Activated T-helper 1 cell treated with anti-CD3 and anti-CD28 coated beads, Interleukin-2, amount 50 U/mL, for 16 hours (primary cell): ENCODE data around the gene OR51B5.
"Not testable (repeated sequence)": the region's sequence is repeated elsewhere in the genome, so short reads cannot be mapped to it uniquely, and the experiment has no call there.

Experiments
- DNase-seq, 2 donors: peaks; one replicate each; pipeline ENCODE4 v3.0.0-alpha.2; 2020; ENCODE audit warnings: low read depth in 1 of 2, low spot score in 1 of 2

The OR51B5 gene, protein sequence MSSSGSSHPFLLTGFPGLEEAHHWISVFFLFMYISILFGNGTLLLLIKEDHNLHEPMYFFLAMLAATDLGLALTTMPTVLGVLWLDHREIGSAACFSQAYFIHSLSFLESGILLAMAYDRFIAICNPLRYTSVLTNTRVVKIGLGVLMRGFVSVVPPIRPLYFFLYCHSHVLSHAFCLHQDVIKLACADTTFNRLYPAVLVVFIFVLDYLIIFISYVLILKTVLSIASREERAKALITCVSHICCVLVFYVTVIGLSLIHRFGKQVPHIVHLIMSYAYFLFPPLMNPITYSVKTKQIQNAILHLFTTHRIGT

DNA sequence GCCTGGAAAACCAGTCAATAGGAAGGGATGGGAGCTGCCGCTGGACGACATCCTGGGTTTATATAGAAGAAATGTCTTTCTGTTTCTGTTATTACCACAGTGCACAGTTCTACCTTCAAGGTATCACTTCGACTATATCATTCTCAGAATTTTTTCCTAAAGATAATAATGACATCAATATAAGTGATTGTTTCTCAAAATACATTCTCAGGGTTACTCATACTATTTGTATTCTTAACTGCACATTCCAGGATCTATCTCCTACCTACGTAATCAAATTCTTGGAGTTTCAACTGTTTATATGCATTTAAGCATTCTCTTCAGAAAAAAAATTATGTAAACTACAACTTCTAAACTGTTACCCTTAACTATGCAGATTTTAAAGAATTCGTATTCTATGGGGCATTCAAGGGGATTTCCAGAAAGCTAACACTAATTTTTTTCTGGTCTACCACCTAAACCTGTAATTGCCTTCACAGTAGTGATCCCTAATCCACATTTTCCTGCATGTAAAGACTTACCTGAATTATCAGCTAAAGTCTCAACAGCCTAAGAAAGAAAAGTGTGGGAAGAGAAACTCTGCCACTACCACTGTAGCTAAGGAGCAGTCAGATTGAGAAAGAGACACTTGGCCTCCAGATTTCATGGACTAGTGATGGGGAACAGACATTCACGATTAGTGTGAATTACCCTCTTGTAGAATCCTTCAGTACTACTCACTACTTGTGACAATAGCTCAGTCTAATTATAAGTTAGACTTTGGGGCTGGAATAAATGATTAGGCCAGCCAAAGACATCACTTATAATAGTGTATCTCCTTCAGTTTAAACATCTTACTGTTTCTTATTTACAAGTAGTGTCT is at the start of gene OR51B5:
TSS of gene OR51B5 (minus strand) at position 51 of the 862 bp plus-strand sequence. CDS start at position 51, 0 bp downstream.
- DNase-seq: no peak

- no peak for DNase-seq
Measured at GRCh38 chr11:5390210-5390609, 46.9 kb upstream of the OR51B5 start.

GRCh38 chr11:5384335-5384734 is 41.0 kb upstream of the OR51B5 start:
- DNase-seq: no peak

DNA sequence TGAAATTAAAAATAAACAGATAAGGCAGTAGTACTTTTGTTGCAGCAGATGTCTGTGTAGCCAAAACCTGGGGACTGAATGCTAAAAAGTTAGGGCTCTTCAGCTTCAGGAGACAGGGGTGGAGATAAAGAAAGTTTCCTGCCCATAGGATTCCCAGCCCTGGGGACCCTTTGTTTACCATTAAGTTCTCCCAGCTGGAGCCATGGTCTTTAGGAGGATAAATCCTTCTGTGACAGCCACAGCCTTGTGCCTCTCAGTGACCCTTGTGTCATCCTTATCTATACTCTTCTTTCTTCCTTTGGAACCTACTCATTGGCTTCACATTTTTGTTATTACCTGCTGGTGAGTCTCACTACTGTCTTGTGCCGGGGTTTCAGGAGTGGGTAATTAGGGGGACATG is 40.3 kb upstream of the OR51B5 start, which contains the start of gene OR51M1:
TSS of gene OR51M1 (plus strand) at position 237 of the 400 bp plus-strand sequence. CDS start 5,587 bp downstream, outside the sequence.
- DNase-seq: no peak

DNA sequence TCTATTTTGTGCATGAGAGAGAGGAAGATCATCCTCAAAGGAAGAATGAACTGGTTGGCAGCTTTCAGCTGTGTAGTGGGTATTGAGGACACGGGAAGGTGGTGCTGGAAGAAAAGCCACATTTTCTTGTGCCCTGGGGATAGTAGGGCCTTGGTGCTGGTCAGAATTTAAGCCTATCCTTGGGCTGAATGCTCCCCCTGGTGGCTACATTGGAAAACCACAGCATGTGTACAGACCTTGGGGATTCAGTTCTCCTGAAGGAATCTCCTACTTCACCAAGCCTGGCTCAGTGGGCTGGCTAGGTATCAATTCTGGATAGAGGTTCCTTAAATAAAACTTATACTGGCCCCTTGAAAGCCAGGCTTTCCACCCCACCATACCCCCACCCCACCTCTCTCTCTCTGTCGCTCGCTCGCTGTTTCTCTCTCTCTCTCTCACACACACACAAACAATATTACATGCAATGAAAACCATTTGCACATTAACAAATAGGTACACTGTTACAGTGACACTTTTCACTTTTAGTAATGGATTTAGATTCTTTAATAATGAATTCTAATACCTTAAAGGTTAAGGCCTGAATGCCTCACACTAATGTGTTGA is 37.5 kb upstream of the OR51B5 start:
- DNase-seq: no peak

DNA sequence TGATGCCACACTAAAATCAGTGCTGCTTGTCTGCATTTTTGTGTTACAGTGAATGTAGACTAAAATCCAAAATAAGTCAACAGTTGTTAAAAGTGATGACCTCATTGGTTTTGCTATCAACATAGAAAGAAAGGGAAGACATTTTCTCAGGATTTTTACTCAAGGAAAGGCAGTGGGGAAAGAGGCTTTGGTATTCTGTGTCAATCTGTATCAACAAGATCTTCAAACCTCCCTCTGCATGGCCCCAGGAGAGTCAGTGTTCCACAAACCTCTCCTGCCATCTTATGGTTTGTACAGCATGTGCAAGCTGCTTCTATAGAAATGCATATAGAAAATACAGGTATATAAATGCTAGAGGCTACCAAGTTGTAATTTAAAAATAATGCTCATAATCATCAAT is 26.5 kb upstream of the OR51B5 start:
- DNase-seq: no peak

- no peak for DNase-seq
Measured at GRCh38 chr11:5368502-5369043, 25.2 kb upstream of the OR51B5 start.

GRCh38 chr11:5367448-5368074 is 24.2 kb upstream of the OR51B5 start:
- DNase-seq: no peak

GRCh38 chr11:5366856-5367255 is 23.5 kb upstream of the OR51B5 start:
- DNase-seq: no peak

DNA sequence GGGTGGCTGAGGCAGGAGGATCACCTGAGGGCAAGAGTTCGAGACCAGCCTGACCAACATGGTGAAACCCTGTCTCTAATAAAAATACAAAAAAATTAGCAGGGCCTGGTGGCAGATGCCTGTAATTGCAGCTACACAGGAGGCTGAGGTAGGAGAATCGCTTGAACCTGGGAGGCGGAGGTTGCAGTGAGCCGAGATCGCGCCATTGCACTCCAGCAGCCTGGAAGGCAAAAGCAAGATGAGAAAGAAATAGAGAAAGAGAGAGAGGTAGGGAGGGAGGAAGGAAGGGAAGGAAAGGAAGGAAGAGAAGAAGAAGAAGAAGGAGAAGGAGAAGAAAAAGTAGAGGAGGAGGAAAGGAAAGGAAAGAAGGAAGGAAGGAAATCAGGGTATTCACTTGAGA is 23.0 kb upstream of the OR51B5 start:
- not testable (repeated sequence) for DNase-seq

DNA sequence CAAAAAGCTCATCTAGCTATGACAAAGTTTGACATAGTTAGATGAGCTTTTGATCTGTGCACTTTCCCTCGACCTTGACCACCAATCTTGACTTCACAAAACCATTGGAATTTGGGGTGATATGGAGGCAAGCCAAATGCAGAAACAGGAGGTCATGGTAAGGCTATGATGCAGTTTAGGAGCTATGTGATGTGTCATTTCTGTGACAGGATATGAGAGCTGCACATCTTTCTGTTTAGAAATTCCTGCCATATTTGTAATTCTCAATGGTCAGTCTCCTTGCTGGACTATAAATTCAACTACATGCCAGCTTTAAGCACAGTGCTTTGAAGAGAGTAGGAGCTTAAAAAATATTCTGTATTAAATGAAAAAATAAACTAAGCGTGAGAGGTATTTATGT is 20.9 kb upstream of the OR51B5 start:
- no peak for DNase-seq

DNA sequence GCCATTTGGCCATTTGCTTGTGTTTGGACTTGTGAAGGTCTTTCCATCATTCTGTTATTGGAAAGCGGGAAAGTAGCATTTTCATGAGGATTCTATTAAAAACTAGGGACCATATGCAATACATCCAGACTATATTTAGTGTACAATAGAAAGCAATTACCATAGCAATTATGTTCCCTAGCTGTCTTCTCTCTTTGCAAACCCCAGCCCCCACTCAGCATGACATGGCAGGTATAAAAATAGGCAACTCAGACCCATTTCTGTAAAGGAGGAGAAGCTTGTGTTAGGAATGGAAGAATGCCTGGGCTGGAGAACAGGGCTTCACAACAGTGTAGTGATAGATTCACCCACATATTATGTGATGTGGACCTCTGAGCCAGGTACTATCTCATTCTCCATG is 20.4 kb upstream of the OR51B5 start:
- DNase-seq: no peak

DNA sequence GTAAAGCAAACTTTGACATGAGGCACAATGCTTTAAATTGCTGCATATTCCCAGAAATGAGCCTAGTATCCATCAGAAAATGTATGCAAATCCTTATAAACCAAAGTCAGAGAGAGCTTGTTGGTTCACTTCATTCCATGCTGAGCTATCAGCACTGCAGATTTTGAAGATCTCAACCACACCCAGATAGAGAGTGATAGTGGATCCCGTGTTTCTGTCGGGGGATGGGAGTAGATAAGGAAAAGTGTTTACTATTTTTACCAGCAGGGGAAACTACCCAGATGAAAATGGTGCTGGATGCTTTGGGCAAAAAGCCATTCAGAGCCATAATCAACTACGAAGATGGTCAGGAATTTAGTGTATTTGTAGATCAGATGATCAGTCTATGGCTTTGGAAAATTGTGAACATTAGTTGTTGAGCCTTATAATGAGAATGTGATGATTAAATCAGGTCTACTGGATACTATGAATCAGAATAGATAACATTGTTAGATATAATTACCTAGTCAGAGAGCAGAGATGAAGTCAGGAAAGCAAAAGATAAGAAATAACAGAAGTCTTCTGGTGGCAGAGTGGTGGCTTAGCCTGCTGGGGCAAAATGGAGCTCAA is 18.8 kb upstream of the OR51B5 start:
- no peak for DNase-seq

- DNase-seq: not testable (repeated sequence)
Measured at GRCh38 chr11:5356031-5356430, 12.7 kb upstream of the OR51B5 start.

GRCh38 chr11:5351208-5351607 is 7.9 kb upstream of the OR51B5 start, which contains the start of gene OR51B6:
Gene OR51B6, plus strand, starts transcription at chr11:5351508. Its CDS starts 0 bp downstream, at chr11:5351508.
- no peak for DNase-seq

DNA sequence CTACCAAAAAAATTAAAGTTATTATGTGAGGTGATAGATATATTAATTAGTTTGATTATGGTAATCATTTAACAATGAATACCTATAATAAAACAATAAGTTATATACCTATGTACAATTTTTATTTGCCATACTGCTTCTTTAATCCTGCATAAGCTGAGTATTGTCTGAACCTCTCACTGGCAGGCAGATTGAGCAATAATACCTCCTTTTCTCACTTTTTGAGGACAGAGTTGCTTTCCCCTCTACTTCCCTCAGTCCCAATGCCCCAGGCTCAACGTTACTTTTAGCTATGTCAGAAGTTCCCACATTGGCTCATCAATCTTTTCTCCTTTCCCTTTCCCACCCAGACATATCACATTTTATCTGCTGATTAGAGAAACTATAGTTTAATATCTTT is 6.2 kb upstream of the OR51B5 start:
- DNase-seq: no peak

- no peak for DNase-seq
Measured at GRCh38 chr11:5348551-5349194, 5.3 kb upstream of the OR51B5 start.

DNA sequence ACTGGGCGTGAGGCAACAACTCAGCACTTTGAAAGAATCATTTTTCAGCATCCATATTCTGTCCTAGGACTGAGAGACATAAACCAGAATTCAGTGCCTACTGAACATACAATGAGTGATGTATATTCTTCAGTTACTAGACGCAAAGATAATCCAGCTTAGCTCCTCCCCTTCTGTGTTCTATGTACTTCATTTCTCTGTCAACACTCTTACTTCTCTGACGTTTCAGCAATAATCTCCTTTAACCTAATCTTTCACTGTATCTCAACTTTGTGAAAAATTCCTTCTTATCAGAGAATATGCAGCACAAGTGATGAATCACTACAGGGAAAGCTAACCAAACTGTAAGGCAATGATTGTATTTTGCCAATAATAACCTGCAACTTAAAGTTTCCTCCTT is 2.5 kb upstream of the OR51B5 start:
- DNase-seq: no peak

- DNase-seq: no peak
Measured at GRCh38 chr11:5339771-5340322, 3.5 kb downstream of the OR51B5 start.

GRCh38 chr11:5337253-5337652 is 6.1 kb downstream of the OR51B5 start:
- DNase-seq: not testable (repeated sequence)
